DND-41 (cell line): Measurements from ENCODE around the gene GHITM.
"Not testable (repeated sequence)": the region's sequence is repeated elsewhere in the genome, so short reads cannot be mapped to it uniquely, and the experiment has no call there.

Experiments used
- ATAC-seq: fragments of 200-7000 bp; cut with Tn5 transposase; 3 replicates; pipeline ENCODE4 v1.9.1; 2021; ENCODE audit warnings: low read depth; ENCODE audit not compliant: insufficient read depth
- DNase-seq: peaks from one replicate; pipeline ENCODE4 v3.0.0-alpha.2; 2020
- H2AFZ ChIP-seq: 2 replicates; pipeline ENCODE4 v1.6.0; 2012; ENCODE audit warnings: low read depth, low read length
- H3K27ac ChIP-seq: 2 replicates; pipeline ENCODE4 v1.5.1; 2012; ENCODE audit warnings: low read length, inconsistent platforms
- H3K27me3 ChIP-seq: fragments of 200-600 bp; sonication (generic); 2 replicates; pipeline ENCODE4 v1.6.0; 2012; ENCODE audit warnings: low read length, mild to moderate bottlenecking, inconsistent platforms; ENCODE audit not compliant: insufficient read depth, poor library complexity
- H3K36me3 ChIP-seq: 2 replicates; pipeline ENCODE4 v1.5.1; 2012; ENCODE audit warnings: low read length, inconsistent platforms; ENCODE audit not compliant: insufficient read depth
- H3K4me1 ChIP-seq: 2 replicates; pipeline ENCODE4 v1.5.1; 2012; ENCODE audit warnings: mild to moderate bottlenecking, low read length; ENCODE audit not compliant: insufficient read depth
- H3K4me2 ChIP-seq: 2 replicates; pipeline ENCODE4 v1.6.0; 2012; ENCODE audit warnings: mild to moderate bottlenecking, moderate library complexity, low read length, inconsistent platforms; ENCODE audit not compliant: insufficient read depth
- H3K4me3 ChIP-seq, 2 experiments: fragments of 200-600 bp in 1 of 2; shearing (Covaris generic) in 1 of 2; 2 replicates each; pipeline ENCODE4 v1.5.1; 2012 to 2016; ENCODE audit warnings: inconsistent platforms in 2 of 2, low read length in 2 of 2, mild to moderate bottlenecking in 2 of 2, low read depth in 1 of 2, moderate library complexity in 1 of 2
- H3K79me2 ChIP-seq: 2 replicates; pipeline ENCODE4 v1.6.0; 2012; ENCODE audit warnings: low read length, inconsistent platforms; ENCODE audit not compliant: insufficient read depth
- H3K9ac ChIP-seq: 2 replicates; pipeline ENCODE4 v1.6.0; 2012; ENCODE audit warnings: low read depth, mild to moderate bottlenecking, inconsistent platforms, low read length, moderate library complexity
- H3K9me3 ChIP-seq: 2 replicates; pipeline ENCODE4 v1.5.1; 2012; ENCODE audit warnings: low read length, moderate library complexity, mild to moderate bottlenecking, inconsistent platforms; ENCODE audit not compliant: insufficient read depth, severe bottlenecking
- H4K20me1 ChIP-seq: 2 replicates; pipeline ENCODE4 v1.6.0; 2012; ENCODE audit warnings: low read length; ENCODE audit not compliant: insufficient read depth
- CTCF ChIP-seq: IDR thresholded peaks from 2 replicates; pipeline ENCODE4 v1.5.1; 2012; ENCODE audit warnings: borderline replicate concordance, low read length, moderate library complexity, mild to moderate bottlenecking; ENCODE audit not compliant: poor library complexity, severe bottlenecking; ENCODE audit errors: extremely low read depth
- EZH2 ChIP-seq: IDR thresholded peaks from 3 replicates; pipeline ENCODE4 v1.6.1; 2012; ENCODE audit warnings: borderline replicate concordance, low read depth, mild to moderate bottlenecking, moderate library complexity, low read length, inconsistent platforms; ENCODE audit not compliant: severe bottlenecking

GHITM gene

GRCh38 chr10:84098667-84099066 is 40.6 kb upstream of the GHITM start:
- no peaks in the 10 kb centered on the region for H4K20me1 ChIP-seq

GRCh38 chr10:84101042-84101441 is 38.3 kb upstream of the GHITM start:
- TF ChIP-seq EZH2 = no peak
- no peak for TF ChIP-seq CTCF
- Histone ChIP-seq H3K79me2 (no peaks in the 10 kb centered on the region), H3K4me3 (no peak overlapping the region), H3K4me1 (no peaks in the 10 kb centered on the region), H2AFZ (no peak overlapping the region), H4K20me1 (no peaks in the 10 kb centered on the region), H3K9ac (no peak overlapping the region), H3K27ac (no peak overlapping the region), H3K9me3 (no peaks in the 10 kb centered on the region), H3K4me2 (no peak overlapping the region), H3K36me3 (no peaks in the 10 kb centered on the region), H3K27me3 (peaks cover 8% of the 10 kb centered on the region)
- DNase-seq = no peak
- no peak for ATAC-seq

More at GRCh38 chr10:84098667-84099066, 40.6 kb upstream of the GHITM start:
- Histone ChIP-seq H2AFZ (no peak overlapping the region), H3K36me3 (no peaks in the 10 kb centered on the region), H3K4me3 (no peak overlapping the region), H3K4me1 (no peaks in the 10 kb centered on the region), H3K9me3 (no peaks in the 10 kb centered on the region), H3K27ac (no peak overlapping the region), H3K27me3 (peaks cover 8% of the 10 kb centered on the region), H3K79me2 (no peaks in the 10 kb centered on the region), H3K4me2 (no peak overlapping the region), H3K9ac (no peak overlapping the region)
- TF ChIP-seq EZH2 = no peak
- no peak for TF ChIP-seq CTCF
- ATAC-seq (no peak), DNase-seq (no peak)

GRCh38 chr10:84108797-84109196 is 30.5 kb upstream of the GHITM start:
- DNase-seq (no peak), ATAC-seq (no peak)
- no peak for TF ChIP-seq CTCF
- TF ChIP-seq EZH2 = no peak
- no peak overlapping the region for H3K4me3 ChIP-seq
- no peaks in the 10 kb centered on the region for H3K36me3 ChIP-seq
- peaks cover 2% of the 10 kb centered on the region for H3K27me3 ChIP-seq
- H3K9ac ChIP-seq = no peak overlapping the region
- no peaks in the 10 kb centered on the region for H3K9me3 ChIP-seq
- H3K4me1 ChIP-seq = no peaks in the 10 kb centered on the region
- H2AFZ ChIP-seq = no peak overlapping the region
- no peaks in the 10 kb centered on the region for H3K79me2 ChIP-seq
- H3K4me2 ChIP-seq = no peak overlapping the region
- no peaks in the 10 kb centered on the region for H4K20me1 ChIP-seq
- H3K27ac ChIP-seq = no peak overlapping the region

- not testable (repeated sequence) for H3K36me3 ChIP-seq, DNase-seq, H3K27me3 ChIP-seq, H3K9ac ChIP-seq, H3K27ac ChIP-seq, H3K9me3 ChIP-seq, H3K4me2 ChIP-seq, ATAC-seq, H3K4me1 ChIP-seq, H2AFZ ChIP-seq, H3K4me3 ChIP-seq, H3K79me2 ChIP-seq, H4K20me1 ChIP-seq
Observed at GRCh38 chr10:84109772-84110171, 29.5 kb upstream of the GHITM start.

- not testable (repeated sequence) for H3K4me2 ChIP-seq, H2AFZ ChIP-seq, DNase-seq, H3K9ac ChIP-seq, H3K27me3 ChIP-seq, H3K36me3 ChIP-seq, H3K9me3 ChIP-seq, H3K79me2 ChIP-seq, H3K4me1 ChIP-seq, H3K27ac ChIP-seq, H3K4me3 ChIP-seq, ATAC-seq, H4K20me1 ChIP-seq
Observed at GRCh38 chr10:84113468-84113867, 25.8 kb upstream of the GHITM start.
